Naive thymus-derived CD4-positive, alpha-beta T cell (primary cell): ENCODE measurements around the gene VKORC1L1. TPM values are rescaled to one million over a fixed set of nuclear protein-coding genes. Genes with fewer than 3 reads are reported as not detected.

ENCODE experiments used
- ATAC-seq: fragments of 150-1000 bp; cut with Tn5 transposase; 2 replicates; pipeline ENCODE4 v1.10.0; 2021; ENCODE audit warnings: mild to moderate bottlenecking, moderate library complexity
- CTCF ChIA-PET: fragments of 350-600 bp; sonication (Branson Sonifier 250); formaldehyde crosslinking; loops from one replicate; lab custom pipeline; 2021; ENCODE audit warnings: antibody characterized with exemption; lab: Charles Lee
- POLR2A ChIA-PET: fragments of 350-600 bp; sonication (Branson Sonifier 250); formaldehyde crosslinking; loops from one replicate; lab custom pipeline; 2021; ENCODE audit warnings: antibody characterized with exemption, inconsistent platforms; lab: Charles Lee
- DNase-seq, 9 donors: peaks; one replicate each; pipeline versions ENCODE4 v3.0.0 to v3.0.0-alpha.2; 2020 to 2022; ENCODE audit warnings: mixed read lengths in 1 of 9
- H3K27ac ChIP-seq: one replicate; pipeline ENCODE4 v1.7.0; 2013; ENCODE audit warnings: mild to moderate bottlenecking, low read depth, low read length, moderate library complexity
- H3K27me3 ChIP-seq, 2 donors: one replicate each; pipeline ENCODE4 v1.7.0; 2013; ENCODE audit warnings: low read length in 2 of 2, mild to moderate bottlenecking in 2 of 2, moderate library complexity in 2 of 2; ENCODE audit not compliant: control insufficient read depth in 2 of 2, insufficient read depth in 2 of 2
- H3K36me3 ChIP-seq, 3 experiments: 1 replicate in 2 of 3; 2 replicates in 1 of 3; pipeline ENCODE4 v1.7.0; 2013; ENCODE audit warnings: low read length in 3 of 3, mild to moderate bottlenecking in 3 of 3, moderate library complexity in 1 of 3; ENCODE audit not compliant: insufficient read depth in 3 of 3, control insufficient read depth in 2 of 3
- H3K4me1 ChIP-seq, 2 donors: one replicate each; pipeline ENCODE4 v1.7.0; 2013; ENCODE audit warnings: low read length in 2 of 2, mild to moderate bottlenecking in 2 of 2, moderate library complexity in 1 of 2; ENCODE audit not compliant: control insufficient read depth in 2 of 2, insufficient read depth in 2 of 2
- H3K4me3 ChIP-seq: 2 replicates; pipeline ENCODE4 v1.7.0; 2013; ENCODE audit warnings: mild to moderate bottlenecking, low read length
- H3K9me3 ChIP-seq, 3 experiments: 1 replicate in 2 of 3; 2 replicates in 1 of 3; pipeline ENCODE4 v1.7.0; 2013; ENCODE audit warnings: low read length in 3 of 3; ENCODE audit not compliant: control insufficient read depth in 2 of 3
- H3K27ac Mint-ChIP-seq, 9 donors: one replicate each; pipeline ENCODE4 v1.8.0; 2020 to 2022; ENCODE audit warnings: mixed read lengths in 9 of 9, mild to moderate bottlenecking in 8 of 9, moderate library complexity in 5 of 9, inconsistent platforms in 2 of 9
- H3K27me3 Mint-ChIP-seq, 5 donors: one replicate each; pipeline ENCODE4 v1.8.0; 2021 to 2022; ENCODE audit warnings: mixed read lengths in 5 of 5, mild to moderate bottlenecking in 1 of 5
- H3K36me3 Mint-ChIP-seq, 5 donors: one replicate each; pipeline ENCODE4 v1.8.0; 2020 to 2022; ENCODE audit warnings: mixed read lengths in 5 of 5, mild to moderate bottlenecking in 3 of 5, inconsistent platforms in 1 of 5
- H3K4me1 Mint-ChIP-seq, 7 donors: one replicate each; pipeline ENCODE4 v1.8.0; 2020 to 2022; ENCODE audit warnings: mixed read lengths in 7 of 7, mild to moderate bottlenecking in 3 of 7, inconsistent platforms in 1 of 7
- H3K4me3 Mint-ChIP-seq, 10 donors: one replicate each; pipeline ENCODE4 v1.8.0; 2020 to 2022; ENCODE audit warnings: mild to moderate bottlenecking in 10 of 10, mixed read lengths in 10 of 10, moderate library complexity in 6 of 10, inconsistent platforms in 2 of 10
- H3K9me3 Mint-ChIP-seq, 11 donors: one replicate each; pipeline ENCODE4 v1.8.0; 2020 to 2022; ENCODE audit warnings: mixed read lengths in 11 of 11, mild to moderate bottlenecking in 4 of 11, inconsistent platforms in 1 of 11, moderate library complexity in 1 of 11
- intact Hi-C, 2 donors: fragments of 100-400 bp; cut with micrococcal nuclease; formaldehyde crosslinking; loops; one replicate each; pipeline ENCODE4 v1.15.1; 2023
- polyA plus RNA-seq, 2 donors: library from polyadenylated mRNA; unstranded; fragments of 300-500 nt; fragmentation: Illumina TruSeq; gene quantifications; one replicate each; pipeline ENCODE4 v1.2.3, GENCODE V29; 2021
- total RNA-seq, 6 experiments: library from RNA in 5 of 6; stranded (reverse) in 5 of 6; gene quantifications; 1 replicate in 5 of 6; 2 replicates in 1 of 6; pipeline ENCODE4 v1.2.3 and lab custom pipeline; 2021 to 2026

The VKORC1L1 gene
- total and polyA plus RNA-seq, 7 experiments from 2014 or later: 2.8 to 15.8 (median 5.5) TPM

GRCh38 chr7:65978891-65979582 is 106.2 kb downstream of the VKORC1L1 start:
- Histone ChIP-seq H3K9me3 (no peaks in the 10 kb centered on the region), H3K27ac (no peak overlapping the region), H3K36me3 (peaks cover 0 to 38% (median 10%) of the 10 kb centered on the region in 3 experiments), H3K4me1 (peaks cover 15 to 19% of the 10 kb centered on the region in 2 donors), H3K4me3 (no peak overlapping the region), H3K27me3 (no peaks in the 10 kb centered on the region)
- Mint-ChIP-seq H3K4me1 (peaks cover 0 to 21% (median 10%) of the 10 kb centered on the region in 7 donors), H3K27ac (peak overlapping the region in 3 of 9 donors; percentile 8 to 49 (median 9)), H3K9me3 (no peaks in the 10 kb centered on the region), H3K36me3 (peaks cover 0 to 7% (median 0%) of the 10 kb centered on the region in 5 donors), H3K4me3 (peak overlapping the region in 6 of 10 donors; percentile 7 to 53 (median 38)), H3K27me3 (no peaks in the 10 kb centered on the region)
- DNase-seq: no peak
- intact Hi-C loops: no loop called here
- POLR2A ChIA-PET: no interaction called here
- CTCF ChIA-PET: no interaction called here
- no peak for ATAC-seq

- ATAC-seq (no peak), DNase-seq (no peak)
- Mint-ChIP-seq H3K27me3 (no peaks in the 10 kb centered on the region), H3K27ac (peak overlapping the region in 5 of 9 donors; percentile 8 to 91 (median 83)), H3K4me1 (peaks cover 0 to 21% (median 10%) of the 10 kb centered on the region in 7 donors), H3K9me3 (no peaks in the 10 kb centered on the region), H3K36me3 (peaks cover 0 to 7% (median 0%) of the 10 kb centered on the region in 5 donors), H3K4me3 (peak overlapping the region in 8 of 10 donors; percentile 76 to 91 (median 79))
- H3K36me3 ChIP-seq: peaks cover 0 to 30% (median 4%) of the 10 kb centered on the region in 3 experiments
- H3K27me3 ChIP-seq: no peaks in the 10 kb centered on the region
- CTCF ChIA-PET: no interaction called here
- POLR2A ChIA-PET: no interaction called here
- H3K4me1 ChIP-seq: peaks cover 15 to 19% of the 10 kb centered on the region in 2 donors
- peak overlapping the region; percentile 88 for H3K4me3 ChIP-seq
- peak overlapping the region; percentile 78 for H3K27ac ChIP-seq
- intact Hi-C loops: loop anchor here (2.0 to 10.0 kb wide), 13 partner anchors 135 to 1673 kb away; partner anchors contain the start of genes CRCP (in 1 of the 2), TMEM248 (in 1 of the 2), TPST1 (in 1 of the 2) and TYW1 (in 1 of the 2)
- no peaks in the 10 kb centered on the region for H3K9me3 ChIP-seq
Measured at GRCh38 chr7:65979583-65980477, 107.0 kb downstream of the VKORC1L1 start.

- H3K27me3 Mint-ChIP-seq: no peaks in the 10 kb centered on the region
- POLR2A ChIA-PET: interaction anchor here (0.5 to 1.1 kb wide), 3 partner anchors 12 to 936 kb away, joined by 3 to 4 read pairs (median 4); no protein-coding TSS in a partner anchor
- Histone ChIP-seq H3K9me3 (no peaks in the 10 kb centered on the region), H3K4me1 (peaks cover 15 to 19% of the 10 kb centered on the region in 2 donors), H3K27ac (peak overlapping the region; percentile 78), H3K4me3 (peak overlapping the region; percentile 88), H3K27me3 (no peaks in the 10 kb centered on the region), H3K36me3 (peaks cover 0 to 22% (median 3%) of the 10 kb centered on the region in 3 experiments)
- H3K27ac Mint-ChIP-seq: peak overlapping the region; percentile 36 to 91 (median 81)
- H3K9me3 Mint-ChIP-seq: no peaks in the 10 kb centered on the region
- peaks cover 0 to 21% (median 10%) of the 10 kb centered on the region in 7 donors for H3K4me1 Mint-ChIP-seq
- peaks cover 0 to 7% (median 0%) of the 10 kb centered on the region in 5 donors for H3K36me3 Mint-ChIP-seq
- CTCF ChIA-PET: no interaction called here
- peak; percentile 11 to 49 (median 28) for DNase-seq
- peak; percentile 84 for ATAC-seq
- peak overlapping the region; percentile 76 to 91 (median 80) for H3K4me3 Mint-ChIP-seq
- intact Hi-C loops: loop anchor here (1.0 to 10.0 kb wide), 14 partner anchors 134 to 1673 kb away; partner anchors contain the start of genes CRCP (in 1 of the 2), TMEM248 (in 1 of the 2), TPST1 (in 1 of the 2) and TYW1 (in 1 of the 2)
Measured at GRCh38 chr7:65980478-65981250, 107.8 kb downstream of the VKORC1L1 start.

GRCh38 chr7:65981965-65982792 is 109.3 kb downstream of the VKORC1L1 start, which contains the start of gene GUSB:
TSS of gene GUSB (minus strand) at chr7:65982213. CDS start at chr7:65982183, 30 bp downstream.
- no peaks in the 10 kb centered on the region for H3K27me3 ChIP-seq
- Mint-ChIP-seq H3K27me3 (no peaks in the 10 kb centered on the region), H3K27ac (peak within 1 kb of the TSS; percentile 36 to 91 (median 64)), H3K36me3 (peaks cover 0 to 5% (median 0%) of the 10 kb centered on the region in 5 donors), H3K4me3 (peak within 1 kb of the TSS; percentile 76 to 91 (median 80)), H3K9me3 (no peaks in the 10 kb centered on the region), H3K4me1 (peaks cover 0 to 21% (median 10%) of the 10 kb centered on the region in 7 donors)
- peak within 1 kb of the TSS; percentile 78 for H3K27ac ChIP-seq
- H3K4me3 ChIP-seq: peak within 1 kb of the TSS; percentile 88
- no peaks in the 10 kb centered on the region for H3K9me3 ChIP-seq
- CTCF ChIA-PET: interaction anchor here (0.6 kb wide), 1 partner anchor 931 kb away, joined by 5 read pairs; no protein-coding TSS in a partner anchor
- DNase-seq (peak; percentile 80 to 91 (median 86)), ATAC-seq (peak; percentile 87)
- POLR2A ChIA-PET: interaction anchor here (1.1 kb wide), 1 partner anchor 13 kb away, joined by 4 read pairs; no protein-coding TSS in a partner anchor
- peaks cover 15 to 19% of the 10 kb centered on the region in 2 donors for H3K4me1 ChIP-seq
- H3K36me3 ChIP-seq: peaks cover 0 to 13% (median 0%) of the 10 kb centered on the region in 3 experiments
- intact Hi-C loops: loop anchor here (1.0 to 10.0 kb wide), 25 partner anchors 93 to 1675 kb away; partner anchors contain the start of genes ASL (in 2 of the 2), CRCP (in 2 of the 2), TMEM248 (in 2 of the 2) and TPST1 (in 2 of the 2)

GRCh38 chr7:65983965-65984658 is 111.2 kb downstream of the VKORC1L1 start:
- Mint-ChIP-seq H3K9me3 (no peaks in the 10 kb centered on the region), H3K36me3 (peaks cover 0 to 2% (median 0%) of the 10 kb centered on the region in 5 donors), H3K4me3 (no peak overlapping the region), H3K4me1 (peaks cover 0 to 18% (median 12%) of the 10 kb centered on the region in 7 donors), H3K27me3 (no peaks in the 10 kb centered on the region), H3K27ac (peak overlapping the region in 1 of 9 donors; percentile 17)
- Histone ChIP-seq H3K9me3 (no peaks in the 10 kb centered on the region), H3K36me3 (peaks cover 0 to 7% (median 0%) of the 10 kb centered on the region in 3 experiments), H3K4me3 (no peak overlapping the region), H3K27ac (no peak overlapping the region), H3K4me1 (peaks cover 15 to 19% of the 10 kb centered on the region in 2 donors), H3K27me3 (no peaks in the 10 kb centered on the region)
- CTCF ChIA-PET: no interaction called here
- intact Hi-C loops: loop anchor here (2.0 to 10.0 kb wide), 15 partner anchors 131 to 1677 kb away; partner anchors contain the start of genes TPST1 (in 2 of the 2), ZNF92 (in 2 of the 2), CRCP (in 1 of the 2) and TMEM248 (in 1 of the 2)
- POLR2A ChIA-PET: interaction anchor here (0.7 kb wide), 1 partner anchor 1317 kb away, joined by 6 read pairs; no protein-coding TSS in a partner anchor
- no peak for DNase-seq
- no peak for ATAC-seq
